HG03378 (cell line): ENCODE data around the gene RAB3D.
"Not testable (repeated sequence)": the region's sequence is repeated elsewhere in the genome, so short reads cannot be mapped to it uniquely, and the experiment has no call there.

Source experiments
- ATAC-seq: cut with Tn5 transposase; IDR thresholded peaks from one replicate; pipeline ENCODE4 v1.9.1; 2021; ENCODE audit warnings: mild to moderate bottlenecking, moderate library complexity; ENCODE audit not compliant: unreplicated experiment

The RAB3D gene

DNA sequence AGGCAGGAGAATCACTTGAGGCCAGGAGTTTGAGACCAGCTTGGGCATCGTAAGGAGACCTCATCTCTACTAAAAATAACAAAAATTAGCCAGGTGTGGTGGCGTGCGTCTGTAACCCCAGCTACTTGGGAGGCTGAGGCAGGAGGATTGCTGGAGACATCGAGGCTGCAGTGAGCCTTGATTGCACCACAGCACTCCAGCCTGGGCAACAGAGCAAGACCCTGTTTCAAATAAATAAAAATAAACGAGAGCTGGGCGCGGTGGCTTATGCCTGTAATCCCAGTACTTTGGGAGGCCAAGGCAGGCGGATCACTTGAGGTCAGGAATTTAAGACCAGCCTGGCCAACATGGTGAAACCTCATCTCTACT is 626 bp upstream of the RAB3D start:
- ATAC-seq: not testable (repeated sequence)

DNA sequence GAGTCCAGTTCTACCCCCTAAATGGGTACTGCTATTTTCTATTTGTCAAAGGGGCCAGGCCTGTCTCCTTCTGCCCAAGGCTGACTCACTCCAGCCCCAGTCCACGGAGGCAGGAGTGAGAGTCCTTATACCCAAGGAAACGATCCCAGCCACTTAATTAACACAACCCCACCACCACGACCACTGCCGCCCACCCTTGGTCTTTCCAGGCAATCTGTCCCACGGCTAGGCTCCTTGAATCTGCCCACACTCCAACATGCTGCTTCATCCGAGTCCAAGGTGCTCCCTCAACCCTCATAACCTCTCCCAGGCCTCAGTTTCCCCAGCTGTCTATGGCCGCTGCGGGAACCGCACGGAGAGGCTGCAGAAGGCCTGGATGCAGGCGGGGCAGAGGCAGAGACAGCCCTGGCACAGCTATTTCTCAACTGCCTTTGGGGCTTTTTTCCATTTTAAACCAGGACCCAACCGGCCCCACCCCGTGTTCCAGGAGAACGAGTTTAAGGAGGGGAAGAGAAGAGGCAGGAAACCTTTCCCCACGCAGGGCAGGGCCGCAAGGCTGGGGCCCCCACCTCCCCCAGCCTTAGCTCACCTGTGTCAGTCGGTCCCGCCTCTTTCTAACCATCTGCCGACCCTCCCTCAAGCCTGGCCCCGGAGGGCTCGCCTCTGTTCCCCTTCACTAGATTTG is 746 bp downstream of the RAB3D start:
- ATAC-seq: no peak

DNA sequence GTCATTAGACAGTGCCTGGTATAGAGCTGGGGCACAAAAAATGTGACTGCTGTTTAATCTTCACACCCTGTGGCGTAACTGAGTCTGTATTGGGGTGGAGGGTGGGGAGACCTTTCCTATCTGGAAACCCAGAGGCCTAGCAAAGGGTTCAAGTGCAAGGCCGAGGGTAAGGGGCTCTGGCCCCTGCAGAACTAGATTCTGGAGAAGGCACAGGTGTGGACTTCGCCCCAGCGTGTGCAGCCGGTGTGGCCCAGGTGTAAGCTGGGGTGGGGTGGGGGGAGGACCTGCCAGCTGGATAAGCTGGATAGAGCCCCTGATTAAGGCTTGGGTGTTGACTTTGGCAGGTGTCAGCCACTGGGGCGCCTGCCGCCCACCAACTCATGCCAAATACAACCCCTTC is 1.3 kb downstream of the RAB3D start:
- ATAC-seq: no peak

DNA sequence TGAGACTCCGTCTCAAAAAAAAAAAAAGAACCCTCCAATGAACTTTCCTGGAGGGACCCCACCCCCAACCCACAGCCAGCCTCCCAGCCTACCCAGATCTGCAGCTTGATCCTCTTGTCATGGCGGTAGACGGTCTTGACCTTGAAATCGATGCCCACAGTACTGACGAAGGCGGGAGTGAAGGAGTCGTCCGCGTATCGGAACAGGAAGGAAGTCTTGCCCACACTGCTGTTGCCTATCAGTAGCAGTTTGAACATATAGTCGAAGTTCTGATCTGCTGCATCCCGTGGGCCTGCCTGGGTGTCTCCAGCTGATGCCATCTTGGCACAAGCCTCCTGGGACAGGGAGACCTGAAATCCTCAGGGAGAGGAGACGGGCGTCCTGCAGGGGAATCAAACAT is 2.4 kb downstream of the RAB3D start:
- no peak for ATAC-seq

DNA sequence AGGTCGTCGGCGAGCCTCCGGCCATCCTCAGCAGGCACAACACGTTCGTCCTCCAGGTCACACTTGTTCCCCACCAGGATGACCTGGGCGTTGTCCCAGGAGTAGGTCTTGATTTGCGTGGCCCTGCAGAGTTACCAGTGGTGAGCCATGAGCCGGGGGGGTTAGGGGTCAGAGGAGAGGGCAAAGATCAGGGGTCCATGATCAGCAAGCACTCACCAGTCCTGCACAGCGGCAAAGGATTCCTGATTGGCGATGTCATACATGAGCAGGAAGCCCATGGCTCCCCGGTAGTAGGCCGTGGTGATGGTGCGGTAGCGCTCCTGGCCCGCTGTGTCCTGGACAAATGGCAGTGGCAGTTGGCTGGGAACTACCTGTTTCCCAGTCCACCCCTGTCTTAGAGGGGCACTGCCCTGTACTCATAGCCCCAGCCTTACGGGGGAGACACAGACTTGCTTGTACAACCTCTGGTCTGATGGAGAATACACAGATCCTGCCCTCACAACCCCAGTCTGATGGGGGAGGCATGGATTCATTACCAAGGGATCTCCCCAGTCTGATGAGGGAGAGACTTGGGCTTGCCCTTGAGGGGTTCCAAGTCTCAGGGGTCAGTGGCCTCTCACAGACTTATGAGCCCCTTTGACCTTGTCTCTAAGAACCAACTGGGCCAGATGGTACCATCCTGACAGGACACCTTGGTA is 3.9 kb downstream of the RAB3D start:
- ATAC-seq: no peak

DNA sequence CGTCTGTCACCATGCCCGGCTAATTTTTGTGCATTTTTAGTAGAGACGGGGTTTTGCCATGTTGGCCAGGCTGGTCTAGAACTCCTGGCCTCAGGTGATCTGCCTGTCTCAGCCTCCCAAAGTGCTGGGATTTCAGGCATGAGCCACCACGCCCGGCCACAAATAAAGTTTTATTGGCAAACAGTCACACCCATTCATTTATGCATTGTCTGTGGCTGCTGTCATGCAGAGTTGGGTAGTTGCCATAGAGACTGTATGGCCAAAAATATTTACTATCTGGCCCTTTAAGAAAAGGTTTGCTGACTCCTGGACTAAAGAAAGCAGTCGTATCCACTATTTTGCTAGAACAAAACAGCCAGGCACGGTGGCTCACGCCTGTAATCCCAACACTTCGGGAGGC is 5.6 kb downstream of the RAB3D start:
- not testable (repeated sequence) for ATAC-seq

DNA sequence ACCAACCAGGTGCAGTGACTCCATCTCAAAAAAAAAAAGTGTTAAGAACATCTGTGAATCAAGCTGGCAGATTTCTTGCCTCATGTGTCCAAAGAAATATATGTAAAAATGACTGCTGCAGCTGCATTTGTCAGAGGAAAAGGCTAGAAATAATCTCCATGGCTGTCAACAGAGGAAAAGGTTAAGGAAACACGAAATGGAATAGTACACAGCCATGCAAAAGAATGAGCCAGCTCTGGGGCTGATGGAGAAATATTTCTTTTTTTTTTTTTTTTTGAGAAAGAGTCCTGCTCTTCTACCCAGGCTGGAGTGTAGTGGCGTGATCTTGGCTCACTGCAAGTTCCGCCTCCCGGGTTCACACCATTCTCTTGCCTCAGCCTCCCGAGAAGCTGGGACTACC is 6.6 kb downstream of the RAB3D start:
- no peak for ATAC-seq

DNA sequence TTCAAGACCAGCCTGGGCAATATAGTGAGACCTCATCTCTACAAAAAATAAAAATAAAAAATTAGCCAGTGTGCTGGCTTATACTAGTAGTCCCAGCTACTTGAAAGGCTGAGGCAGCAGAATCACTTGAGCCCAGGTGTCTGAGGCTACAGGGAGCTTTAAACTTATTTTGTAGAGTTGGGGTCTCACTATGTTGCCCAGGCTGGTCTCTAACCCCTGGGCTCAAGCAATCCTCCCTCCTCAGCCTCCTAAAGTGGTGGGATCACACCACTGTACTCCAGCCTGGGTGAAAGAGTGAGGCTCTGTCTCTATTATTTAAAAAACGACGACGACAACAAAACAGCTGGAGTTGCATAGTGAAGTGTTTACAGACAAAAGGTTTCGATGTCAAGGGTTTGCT is 8.0 kb downstream of the RAB3D start:
- ATAC-seq: no peak

DNA sequence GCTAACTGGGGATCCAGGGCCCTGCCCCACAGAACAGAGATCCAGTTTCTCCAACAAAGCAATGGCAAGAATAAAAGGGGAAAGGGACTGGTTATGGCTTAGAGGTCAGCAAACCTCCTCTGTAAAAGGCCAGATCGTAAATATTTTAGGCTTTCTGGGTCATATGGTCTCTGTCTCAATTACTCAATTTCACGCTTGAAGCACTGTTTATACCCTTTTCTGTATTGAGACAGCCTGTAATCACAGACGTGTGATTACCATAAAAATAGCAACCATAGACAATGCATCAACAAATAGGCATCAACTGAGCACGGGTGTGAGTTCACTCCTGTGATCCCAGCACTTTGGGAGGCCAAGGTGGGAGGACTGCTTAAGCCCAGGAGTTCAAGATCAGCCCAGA is 9.3 kb downstream of the RAB3D start:
- no peak for ATAC-seq

DNA sequence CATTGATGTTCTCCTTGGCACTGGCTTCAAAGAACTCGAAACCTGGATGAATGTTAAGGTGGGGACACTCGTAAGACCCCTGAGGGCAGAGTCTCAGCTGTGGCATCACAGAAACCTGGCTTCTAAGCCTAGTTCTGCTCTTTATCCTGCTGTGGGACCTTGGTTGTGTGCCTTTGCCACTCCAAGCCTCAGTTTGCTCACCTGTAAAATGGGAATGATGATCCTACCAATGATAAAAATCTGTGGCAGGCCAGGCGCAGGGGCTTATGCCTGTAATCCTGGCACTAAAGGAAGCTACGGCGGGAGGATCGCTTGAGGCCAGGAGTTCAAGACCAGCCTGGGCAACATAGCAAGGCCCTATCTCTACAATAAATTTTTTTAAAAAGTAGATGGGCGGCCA is 13.9 kb downstream of the RAB3D start:
- ATAC-seq: no peak

DNA sequence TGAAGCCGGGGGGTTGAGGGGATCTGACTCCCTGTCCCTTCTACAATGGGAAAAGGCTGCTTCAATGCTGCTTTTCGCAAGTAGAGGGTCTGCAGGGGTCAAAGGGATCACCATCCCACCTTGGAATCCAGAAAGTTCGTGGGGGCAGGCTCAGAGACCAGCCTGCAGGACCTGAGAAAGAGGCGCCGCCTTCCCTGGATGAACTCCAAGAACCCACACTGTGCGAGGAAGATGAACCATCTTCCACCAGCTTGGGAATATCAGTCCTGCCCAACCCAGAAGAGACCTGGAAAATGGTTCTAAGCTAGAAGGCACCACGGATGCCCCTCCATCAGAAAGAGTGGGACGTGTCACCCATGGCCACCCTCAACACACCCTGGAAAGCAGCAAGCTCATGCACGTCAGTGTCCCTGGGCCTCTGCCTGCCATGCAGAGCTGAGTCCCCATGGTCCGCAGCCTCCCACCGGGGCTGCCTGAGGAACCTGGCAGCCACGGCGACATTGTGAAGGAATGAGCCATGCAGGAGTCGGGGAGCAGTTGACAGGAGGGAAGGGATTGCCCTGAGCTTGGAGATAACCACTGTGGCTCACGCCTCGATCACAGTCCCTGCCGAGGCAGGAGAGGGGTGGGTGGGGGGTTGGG is 14.6 kb downstream of the RAB3D start:
- no peak for ATAC-seq

DNA sequence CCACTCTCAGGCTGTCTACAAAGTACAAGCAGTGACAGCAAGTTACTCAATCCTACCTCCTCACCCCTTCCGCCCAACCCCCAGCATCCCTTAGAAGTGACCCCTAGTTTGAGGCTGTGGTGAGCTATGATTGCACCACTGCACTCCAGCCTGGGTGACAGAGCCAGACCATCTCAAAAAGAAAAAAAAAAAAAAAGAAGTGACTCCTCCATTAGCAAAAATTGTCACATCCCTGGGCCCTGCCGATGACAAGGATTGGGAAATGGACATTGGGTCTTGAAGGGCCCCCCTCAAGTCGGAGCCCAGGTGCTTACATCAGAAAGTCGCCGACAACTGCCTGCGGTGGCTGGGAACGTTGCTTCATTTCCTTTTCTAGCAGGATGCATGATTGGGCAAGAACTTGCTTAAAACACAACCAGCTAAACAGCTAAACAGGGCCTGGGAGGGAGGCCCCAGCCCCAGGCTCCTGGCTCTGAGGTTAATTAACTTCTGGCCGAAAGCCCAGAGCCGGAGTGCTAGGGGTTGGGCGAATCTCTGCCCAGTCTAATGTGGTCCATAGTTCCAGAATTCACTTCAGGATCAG is 15.3 kb downstream of the RAB3D start:
- peak; percentile 60 for ATAC-seq

DNA sequence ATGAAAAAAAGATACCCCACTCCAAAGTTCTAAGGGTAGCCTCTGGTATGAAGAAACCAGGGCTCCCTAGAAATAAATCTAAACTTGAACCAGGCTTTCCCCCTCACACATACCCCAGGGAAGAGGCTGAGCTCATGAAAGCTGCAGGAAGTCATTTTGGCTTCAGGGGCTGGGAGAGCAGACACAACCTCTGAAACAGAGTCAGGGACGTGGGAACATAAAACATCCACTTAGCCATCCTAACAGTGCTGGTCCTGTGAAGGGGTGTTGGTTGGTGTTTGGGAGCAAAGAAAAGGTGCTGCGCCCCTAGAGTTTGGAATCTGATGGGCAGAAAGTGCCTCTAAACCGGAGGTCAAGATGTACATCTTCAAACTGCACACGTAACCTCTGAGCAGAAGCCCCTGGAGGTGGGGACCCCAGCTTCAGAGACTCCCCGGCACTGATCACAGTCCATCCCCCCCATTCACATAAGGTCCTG is 15.8 kb downstream of the RAB3D start:
- ATAC-seq: no peak

DNA sequence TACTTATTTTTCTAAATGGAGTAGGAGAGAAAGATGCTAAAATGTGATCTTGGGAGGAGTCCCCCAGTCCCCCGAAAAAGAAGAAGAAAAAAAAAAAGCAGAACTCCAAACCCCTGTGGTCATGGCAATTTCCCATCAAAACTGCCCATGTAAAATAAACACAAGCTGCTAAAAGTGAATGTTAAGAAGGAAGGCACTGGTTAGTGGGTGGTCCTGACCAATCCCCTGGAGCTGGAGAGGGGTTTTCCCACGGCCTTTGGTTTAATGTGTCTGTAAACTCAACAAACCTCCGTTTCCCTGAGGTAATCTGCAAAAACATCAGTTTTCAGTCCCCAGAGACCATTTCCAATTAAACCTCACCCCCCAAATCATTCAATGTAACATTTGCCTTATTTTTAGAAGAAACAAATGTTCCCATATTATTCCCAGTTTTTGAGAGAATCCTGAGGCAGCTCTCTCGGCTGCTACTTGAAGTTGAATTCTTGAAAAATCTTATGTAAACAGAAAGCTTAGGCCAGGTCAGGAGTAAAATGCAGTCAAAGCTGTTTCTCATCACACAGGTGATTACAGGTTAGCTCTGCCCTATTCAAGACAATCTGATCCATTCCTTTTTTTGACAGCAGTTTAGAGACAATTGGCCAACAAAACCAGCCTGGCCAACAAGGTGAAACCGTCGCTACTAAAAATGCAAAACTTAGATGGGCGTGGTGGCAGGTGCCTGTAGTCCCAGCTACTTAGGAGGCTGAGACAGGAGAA is 17.0 kb downstream of the RAB3D start:
- ATAC-seq: no peak

DNA sequence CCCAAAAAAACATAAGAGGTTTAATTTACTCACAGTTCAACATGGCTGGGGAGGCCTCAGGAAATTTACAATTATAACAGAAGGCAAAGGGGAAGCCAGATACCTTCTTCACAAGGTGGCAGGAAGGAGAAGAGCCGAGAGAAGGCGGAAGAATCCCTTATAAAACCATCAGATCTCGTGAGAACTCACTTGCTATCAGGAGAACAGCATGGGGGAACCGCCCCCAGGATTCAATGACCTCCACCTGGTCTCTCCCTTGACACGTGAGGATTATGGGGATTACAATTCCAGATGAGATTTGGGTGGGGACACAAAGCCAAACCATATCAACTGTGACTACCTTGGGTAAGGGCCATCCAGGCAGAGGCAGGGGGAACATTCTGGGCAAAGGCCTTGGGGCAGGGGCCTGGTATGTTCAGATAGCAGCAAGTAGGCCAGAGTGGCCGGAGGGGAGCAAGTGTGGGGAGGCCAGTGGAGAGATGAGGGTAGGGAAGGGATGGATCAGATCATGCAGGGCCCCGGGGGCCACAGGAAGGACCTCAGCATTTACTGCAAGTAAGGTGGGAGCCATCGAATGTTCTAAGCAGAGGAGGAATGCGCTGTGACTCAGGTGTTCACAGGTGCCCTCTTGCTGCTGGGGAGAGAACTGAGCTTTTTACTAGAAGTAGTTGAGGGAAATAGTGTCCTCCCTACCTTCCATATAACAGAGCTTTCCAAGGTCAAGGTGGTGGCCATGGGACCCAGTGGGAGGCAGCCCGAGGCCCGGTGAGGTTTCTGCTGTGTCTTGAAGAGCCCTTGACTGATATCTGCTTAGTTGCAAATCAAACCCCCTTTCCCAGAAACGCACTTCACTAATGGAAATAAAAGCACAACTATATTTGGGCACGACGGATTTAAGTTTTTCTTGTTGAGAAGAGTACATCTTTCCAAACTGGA is 18.0 kb downstream of the RAB3D start:
- ATAC-seq: no peak

DNA sequence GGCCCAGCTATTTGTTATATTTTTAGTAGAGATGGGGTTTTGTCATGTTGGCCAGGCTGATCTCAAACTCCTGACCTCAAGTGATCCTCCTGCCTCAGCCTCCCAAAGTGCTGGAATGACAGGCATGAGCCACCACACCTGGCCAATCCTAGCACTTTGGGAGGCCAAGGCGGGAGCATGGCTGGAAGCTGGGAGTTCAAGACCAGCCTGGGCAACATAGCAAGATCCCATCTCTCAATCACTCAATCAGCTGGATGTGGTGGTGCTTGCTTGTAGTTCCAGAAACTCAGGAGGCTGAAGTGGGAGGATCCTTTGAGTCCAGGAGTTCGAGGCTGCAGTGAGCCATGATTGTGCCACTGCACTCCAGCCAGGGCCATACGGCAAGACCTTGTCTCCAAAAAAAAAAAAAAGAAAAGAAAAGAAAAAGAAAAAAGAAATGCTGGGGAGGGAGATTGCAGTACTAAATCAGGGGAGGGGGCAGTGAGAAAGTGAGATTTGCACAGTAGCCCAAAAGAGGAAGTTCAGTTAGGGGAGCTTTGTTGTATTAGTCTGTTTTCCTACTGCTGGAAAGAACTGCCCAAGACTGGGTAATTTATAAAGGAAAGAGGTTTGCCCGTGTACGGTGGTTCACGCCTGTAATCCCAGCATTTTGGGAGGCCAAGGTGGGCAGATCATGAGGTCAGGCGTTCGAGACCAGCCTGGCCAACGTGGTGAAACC is 19.0 kb downstream of the RAB3D start:
- not testable (repeated sequence) for ATAC-seq

DNA sequence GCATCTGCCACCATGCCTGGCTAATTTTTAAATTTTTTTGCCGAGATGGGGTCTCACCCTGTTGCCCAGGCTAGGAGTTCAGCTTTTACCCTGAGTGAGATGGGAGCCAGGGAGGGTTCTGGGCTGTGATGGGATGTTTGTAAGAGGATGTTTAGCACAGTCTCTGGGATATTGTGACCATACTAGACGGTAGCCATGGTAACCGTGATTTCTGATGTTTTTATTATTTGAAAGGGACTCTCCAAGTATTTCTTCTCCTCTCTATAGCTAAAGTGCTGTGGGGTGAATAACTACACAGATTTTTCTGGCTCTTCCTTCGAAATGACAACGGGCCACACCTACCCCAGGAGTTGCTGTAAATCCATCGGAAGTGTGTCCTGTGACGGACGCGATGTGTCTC is 33.1 kb downstream of the RAB3D start:
- no peak for ATAC-seq

DNA sequence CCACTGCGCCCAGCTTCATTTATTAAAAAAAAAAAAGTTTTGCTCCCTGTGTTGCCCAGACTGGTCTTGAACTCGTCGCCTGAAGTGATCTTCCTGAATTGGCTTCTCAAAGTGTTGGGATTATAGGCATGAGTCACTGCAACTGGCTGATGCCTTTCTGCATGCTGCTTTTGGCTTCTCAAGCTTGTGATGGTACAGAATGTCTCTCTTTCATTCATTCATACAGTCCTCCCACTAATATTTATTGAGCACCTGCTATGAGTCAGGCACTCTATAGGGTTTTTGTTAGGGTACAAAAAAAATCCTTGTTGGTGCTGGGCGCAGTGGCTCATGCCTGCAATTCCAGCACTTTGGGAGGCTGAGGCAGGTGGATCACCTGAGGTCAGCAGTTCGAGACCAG is 34.5 kb downstream of the RAB3D start:
- no peak for ATAC-seq

DNA sequence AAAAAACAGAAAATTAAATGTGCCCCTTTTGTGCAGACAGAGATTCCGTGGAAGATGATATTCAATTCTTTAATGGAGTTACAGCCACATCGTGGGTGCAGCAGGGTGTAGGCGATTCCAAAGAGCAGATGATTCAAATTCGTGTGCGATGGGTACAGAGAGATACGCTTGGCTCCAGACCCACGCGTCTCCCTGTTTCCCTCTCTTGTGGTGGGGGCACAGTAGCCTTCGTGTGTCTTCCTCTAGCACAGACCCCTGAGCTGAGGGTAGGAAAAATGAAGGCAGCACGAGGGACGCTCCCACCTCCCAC is 38.7 kb downstream of the RAB3D start:
- no peak for ATAC-seq
